ENCODE data around the gene ARFRP1.

ARFRP1 gene

GRCh38 chr20:63648895-63649589 is 58.7 kb downstream of the ARFRP1 start:
- H3K79me2 ChIP-seq (ENCODE audit: insufficient read depth, low read length) = no peaks in the 10 kb centered on the region
- H3K9me3 ChIP-seq (ENCODE audit: insufficient read depth, low read length) = no peaks in the 10 kb centered on the region
- no peaks in the 10 kb centered on the region for H3K36me3 ChIP-seq (ENCODE audit: low read length)
- no peaks in the 10 kb centered on the region for H3K27me3 ChIP-seq (ENCODE audit: low read length)
- H3K4me2 ChIP-seq (ENCODE audit: low read depth, low read length, poor library complexity, severe bottlenecking) = no peak overlapping the region
- no peak overlapping the region for H3K4me3 ChIP-seq (ENCODE audit: insufficient read depth, low read length, poor library complexity, severe bottlenecking)
- H3K27ac ChIP-seq (ENCODE audit: low read depth, low read length) = no peak overlapping the region
- H4K20me1 ChIP-seq (ENCODE audit: low read depth, low read length) = no peaks in the 10 kb centered on the region
- TF ChIP-seq CTCF (IDR thresholded peaks at IDR 0.05; ENCODE audit: insufficient read depth, low read length, poor library complexity, severe bottlenecking) (no peak), EZH2phosphoT487 (conservative IDR thresholded peaks at IDR 0.05; ENCODE audit: low read length) (no peak)
- no peak overlapping the region for H3K9ac ChIP-seq (ENCODE audit: low read length)
- no peak overlapping the region for H2AFZ ChIP-seq (ENCODE audit: low read depth, low read length, severe bottlenecking)
- H3K9me2 ChIP-seq (replicated peaks; ENCODE audit: insufficient read depth, low read length) = no peaks in the 10 kb centered on the region
- H3F3A ChIP-seq (ENCODE audit: insufficient read depth) = no peaks in the 10 kb centered on the region
